ENCODE results near the gene CLK4.

The CLK4 gene

DNA sequence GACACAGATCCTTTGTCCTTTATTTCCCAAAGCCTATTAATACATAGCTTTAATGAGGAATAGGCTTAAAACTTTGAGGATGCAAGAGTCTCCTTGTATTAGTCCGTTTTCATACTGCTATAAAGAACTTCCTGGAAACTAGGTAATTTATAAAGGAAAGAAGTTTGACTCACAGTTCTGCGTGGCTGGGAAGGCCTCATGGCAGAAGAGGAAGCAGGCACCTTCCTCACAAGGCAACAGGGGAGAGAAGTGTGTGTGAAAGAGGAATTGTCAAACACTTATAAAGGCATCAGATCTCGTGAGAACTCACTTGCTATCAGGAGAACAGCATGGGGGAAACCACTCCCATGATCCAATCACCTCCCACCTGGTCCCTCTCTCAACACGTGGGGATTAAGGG is 5.4 kb upstream of the CLK4 start:
- DNase-seq, result no peak

DNA sequence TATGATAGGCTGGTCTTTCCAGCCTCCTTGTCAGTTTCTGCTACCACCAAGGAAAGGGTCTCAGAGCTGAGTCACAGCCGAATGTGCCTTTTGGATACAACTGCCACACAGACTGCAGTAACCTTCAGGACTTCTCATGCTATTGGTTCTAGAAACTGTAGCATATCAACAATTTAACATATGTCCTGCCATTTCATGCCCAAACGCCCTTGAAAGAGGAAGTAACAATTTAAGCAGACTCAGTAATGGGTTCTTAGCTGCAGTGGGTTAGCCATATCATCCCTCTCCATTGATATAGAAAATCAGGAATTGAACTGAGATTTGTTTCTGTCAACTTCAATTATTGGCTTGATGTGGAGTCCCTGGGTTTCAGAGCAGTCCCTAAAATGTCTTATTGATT is 4.1 kb upstream of the CLK4 start:
- no peak for DNase-seq

DNA sequence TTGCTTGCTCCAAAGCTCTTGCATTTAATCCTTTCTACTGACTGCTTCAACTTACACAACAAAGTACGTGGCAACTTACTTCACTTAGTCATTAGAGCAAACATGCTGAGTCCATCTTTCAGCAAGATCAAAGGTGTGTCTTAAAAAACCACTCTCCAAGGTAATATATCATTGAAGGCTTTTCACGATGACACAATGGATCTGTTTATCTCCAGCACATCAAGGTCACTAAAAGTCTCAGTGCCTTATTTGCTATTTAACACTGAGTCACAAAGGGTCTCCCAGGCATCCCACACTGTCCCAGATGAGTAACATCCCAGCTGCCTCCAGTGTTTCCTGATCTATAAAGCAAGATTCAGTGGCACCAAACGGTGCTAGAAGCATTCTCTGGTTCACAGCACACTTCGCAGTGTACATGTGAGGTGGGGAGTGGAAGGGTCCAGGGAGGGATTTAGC is 3.7 kb upstream of the CLK4 start:
- no peak for DNase-seq

DNA sequence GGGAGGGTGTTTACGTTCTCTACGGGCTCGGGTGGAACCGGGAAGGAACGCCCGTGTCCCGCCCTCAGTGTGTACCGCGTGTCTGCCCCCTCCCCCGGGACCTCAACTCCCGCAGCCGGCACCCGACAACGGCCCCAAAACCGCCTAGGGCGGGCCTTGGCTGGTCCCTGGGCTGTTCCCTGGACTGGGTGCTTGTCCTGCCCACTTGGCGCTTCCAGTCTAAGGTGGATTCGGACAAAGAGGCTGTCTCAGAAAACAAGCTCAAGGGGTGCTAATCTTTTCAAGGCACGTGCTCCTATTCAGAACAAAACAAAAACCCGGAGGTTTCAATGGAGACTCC is 379 bp upstream of the CLK4 start:
- DNase-seq, result no peak

DNA sequence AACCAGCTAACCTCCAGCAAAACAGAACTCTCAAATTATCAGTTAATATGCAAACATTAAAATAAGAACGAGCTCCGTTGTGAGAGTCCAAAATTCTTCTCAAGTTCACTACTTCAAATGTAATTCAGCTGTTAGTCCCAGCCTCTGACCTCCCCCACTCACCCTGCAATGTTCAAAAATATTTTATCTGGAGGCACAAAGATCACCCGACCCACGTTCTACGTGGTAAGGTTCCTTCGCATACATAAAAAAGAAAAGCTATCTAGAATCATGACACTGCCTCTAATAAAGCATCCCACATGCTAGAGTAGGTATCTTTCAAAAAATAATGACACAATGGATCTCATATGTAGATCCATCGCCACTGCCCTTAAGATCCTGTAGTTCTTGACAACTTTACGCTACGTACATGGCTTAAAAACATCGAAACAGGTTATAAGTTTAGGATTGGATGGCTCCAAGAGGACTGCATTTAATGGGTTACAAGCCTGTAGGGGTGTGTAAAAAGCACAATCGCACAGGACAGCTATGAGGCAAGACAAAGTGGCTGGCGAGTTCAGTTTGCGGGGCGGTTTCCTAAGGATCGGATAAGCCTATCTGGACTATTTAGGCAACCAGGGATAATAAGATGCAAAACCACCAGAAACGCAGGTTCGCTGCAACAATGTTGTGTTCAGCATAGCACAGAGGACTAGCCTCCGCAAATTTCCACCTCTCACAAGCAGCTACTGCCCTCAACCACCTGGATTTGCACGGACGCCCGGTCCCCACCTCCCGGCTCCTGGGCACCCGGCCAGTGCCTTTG is 969 bp downstream of the CLK4 start:
- peak; percentile 71 for DNase-seq

DNA sequence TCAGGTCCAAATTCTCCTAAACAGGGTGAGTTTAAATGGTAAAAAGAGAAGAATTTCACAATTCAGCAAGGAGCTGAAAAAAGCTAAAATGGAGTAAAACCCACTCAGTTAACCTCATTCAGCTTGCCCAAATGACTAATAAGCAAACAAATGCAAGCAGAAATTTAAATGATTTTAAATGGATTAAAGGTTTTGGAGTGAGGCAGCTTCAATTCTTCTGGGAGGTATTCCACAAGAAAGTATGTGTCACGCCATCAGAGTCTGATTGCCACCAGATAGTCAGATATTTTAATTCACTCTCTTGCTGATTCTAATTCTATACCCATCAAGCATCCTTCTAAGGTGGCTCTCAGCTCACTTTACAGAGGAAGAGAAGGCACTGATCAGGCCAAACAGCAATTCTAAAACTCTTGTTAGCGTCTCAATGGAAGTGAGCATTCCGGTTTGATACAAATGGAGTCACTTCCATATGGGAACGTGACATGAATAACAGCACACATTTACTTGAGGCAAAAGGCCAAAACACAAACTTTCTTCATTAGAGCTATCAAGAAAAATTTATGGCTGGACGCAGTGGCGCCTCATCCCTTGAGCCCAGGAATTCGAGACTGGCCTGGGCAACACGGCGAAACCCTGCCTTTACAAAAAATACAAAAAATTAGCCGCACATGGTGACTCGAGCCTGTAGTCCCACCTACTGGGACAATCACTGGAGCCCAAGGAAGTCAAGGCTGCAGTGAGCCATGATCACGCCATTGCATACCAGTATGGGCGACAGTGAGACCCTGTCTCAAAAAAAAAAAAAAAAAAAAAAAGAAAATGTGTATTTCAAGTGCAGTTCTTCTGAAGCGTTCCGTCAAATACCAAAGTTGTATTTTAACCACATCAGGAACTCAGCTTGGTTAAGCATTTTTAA is 2.0 kb downstream of the CLK4 start:
- no peak for DNase-seq

DNA sequence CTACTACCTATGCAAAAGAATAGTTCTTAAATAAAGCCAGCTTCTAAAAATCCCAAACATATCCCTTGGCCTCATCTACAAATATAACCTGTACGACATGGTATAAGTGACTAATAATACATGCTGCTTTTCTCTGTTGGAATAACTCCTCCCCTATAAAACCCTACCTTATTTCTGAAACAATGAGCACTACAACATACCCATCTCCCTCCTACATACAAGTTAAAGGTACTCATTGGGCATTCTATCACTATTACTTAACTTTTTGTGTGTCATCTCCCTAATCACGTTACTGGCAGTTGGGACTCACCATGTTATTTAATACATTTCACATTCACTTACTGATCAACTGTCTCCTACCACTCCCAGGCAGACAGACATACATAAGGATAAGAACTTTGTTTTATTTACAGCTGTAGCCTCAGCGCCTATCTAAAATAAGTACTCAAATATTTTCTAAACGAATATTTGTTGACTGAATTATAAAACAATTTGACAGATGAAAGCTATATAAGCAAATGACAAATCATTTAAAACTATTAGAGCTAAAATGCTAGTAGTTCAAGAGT is 4.1 kb downstream of the CLK4 start:
- DNase-seq, result no peak

DNA sequence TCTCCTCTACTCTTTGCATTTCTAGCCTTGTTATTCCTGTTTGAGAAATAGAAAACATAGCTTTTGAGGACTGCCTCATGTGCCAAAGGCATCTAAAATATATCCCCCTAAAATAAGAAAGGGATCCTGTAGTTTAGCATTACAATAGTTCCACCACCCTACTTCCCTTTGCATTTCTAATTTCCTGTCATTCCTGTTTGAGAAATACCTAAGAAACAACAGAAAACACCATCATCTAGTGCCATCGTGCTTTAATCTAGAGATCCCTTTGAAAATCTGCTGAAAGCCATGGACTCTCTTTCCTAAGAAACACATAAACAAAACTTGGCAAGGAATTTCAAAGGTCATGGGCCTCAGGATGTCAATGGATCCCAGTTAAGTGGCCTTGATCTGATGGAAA is 7.5 kb downstream of the CLK4 start:
- no peak for DNase-seq

DNA sequence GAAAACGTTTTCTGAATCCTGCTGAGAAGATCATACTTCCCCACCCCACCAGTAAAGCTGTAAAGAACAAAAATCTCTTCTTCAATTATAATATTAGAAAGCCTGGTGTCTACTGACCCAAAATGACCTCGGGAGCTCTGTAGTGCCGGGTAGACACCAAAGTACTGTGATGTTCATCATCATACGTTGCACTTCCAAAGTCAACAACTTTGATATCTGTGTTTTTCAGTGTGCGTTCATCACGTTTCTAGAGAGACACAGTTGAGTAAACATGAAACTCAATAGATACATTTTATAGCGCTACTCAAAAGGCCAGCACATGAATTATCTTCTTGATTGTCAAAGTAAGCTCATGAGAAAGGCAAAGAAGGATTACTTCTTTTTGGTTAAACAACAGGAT is 14.6 kb downstream of the CLK4 start:
- DNase-seq, result no peak

DNA sequence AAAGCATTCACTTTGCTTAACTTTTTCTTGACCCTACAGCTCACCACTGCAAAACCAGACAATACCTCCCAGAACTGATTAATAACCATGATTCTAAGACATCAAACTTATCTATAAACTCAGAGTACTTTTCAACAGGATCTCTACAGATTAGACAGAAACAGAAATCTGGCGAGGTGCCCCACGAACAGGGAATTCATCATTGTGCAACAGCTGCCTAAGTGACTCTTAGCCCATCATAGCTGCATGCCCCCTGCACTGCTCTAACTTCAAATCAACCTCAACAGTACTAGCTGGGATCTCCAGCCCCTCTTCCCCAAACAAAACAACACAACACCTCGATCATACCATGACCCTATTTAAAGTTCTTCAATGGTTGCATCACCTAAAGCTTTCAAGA is 20.6 kb downstream of the CLK4 start:
- no peak for DNase-seq

DNA sequence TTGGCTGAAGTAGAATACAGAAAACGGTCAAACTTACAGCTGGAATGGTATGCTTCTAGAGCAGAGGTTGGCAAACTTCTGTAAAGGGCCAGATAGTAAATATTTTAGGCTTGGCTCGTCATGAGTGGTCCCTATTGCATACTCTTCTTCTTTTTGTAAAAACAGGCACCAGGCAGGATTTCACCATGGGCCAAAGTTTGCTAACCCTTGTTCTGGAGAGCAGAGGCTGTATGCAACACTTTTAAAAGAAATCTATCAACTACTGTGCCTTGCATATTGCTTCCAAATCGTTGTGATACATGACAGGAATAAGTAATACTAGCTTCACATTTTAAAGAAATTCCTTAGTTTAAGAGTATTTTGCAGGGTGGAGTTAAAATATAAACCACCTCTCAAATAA is 21.1 kb downstream of the CLK4 start:
- no peak for DNase-seq

DNA sequence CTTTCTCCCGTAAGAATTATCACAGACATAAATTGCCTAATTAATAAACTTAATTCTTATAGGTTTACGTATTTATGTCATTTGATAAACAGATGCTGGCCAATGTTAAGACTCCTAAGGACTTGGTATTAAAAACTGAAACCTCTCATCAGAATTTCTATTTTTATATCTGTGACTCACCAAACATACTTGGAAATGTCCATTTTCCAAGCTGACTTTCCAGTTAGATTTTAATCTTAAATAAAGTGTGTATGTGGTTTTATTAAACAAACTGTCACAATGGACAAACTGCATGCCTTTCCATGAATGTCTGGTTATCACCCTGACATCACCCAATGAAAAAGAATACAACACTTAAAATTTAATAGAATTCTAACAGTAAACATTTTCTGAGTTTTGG is 24.1 kb downstream of the CLK4 start:
- no peak for DNase-seq

DNA sequence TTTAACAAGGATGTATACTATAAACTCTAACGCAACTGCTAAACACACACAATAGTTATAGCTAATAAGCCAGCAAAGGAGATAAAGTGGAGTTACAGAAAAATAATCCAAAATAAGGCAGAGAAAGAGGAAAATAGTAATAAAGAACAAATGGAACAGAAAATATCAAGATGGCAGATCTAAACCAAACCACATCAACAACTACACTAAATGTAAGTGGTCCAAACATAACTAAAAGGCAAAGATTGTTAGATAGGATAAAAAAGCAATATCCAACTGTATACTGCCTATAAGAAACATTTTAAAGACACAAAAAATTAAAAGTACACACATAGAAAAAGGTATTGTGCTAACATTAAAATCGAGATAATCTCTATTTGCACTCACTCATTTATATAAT is 31.1 kb downstream of the CLK4 start:
- DNase-seq, result no peak

DNA sequence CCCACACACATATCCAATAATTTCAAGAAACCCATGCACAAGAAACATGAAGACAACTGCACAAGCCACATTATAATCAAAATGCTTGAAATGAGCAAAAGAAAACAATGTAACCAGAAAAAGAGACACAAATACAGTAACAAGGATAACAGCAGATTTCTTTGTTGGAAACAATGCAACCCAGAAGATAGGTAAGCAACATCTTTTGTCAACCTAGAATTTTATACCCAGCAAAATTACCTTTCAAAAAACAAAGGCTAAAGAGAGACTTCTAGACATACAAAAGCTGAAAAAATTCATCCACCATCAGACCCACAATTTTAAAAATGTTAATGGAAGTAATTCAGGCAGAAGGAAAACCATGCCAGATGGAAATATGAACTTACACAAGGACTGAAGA is 31.7 kb downstream of the CLK4 start:
- DNase-seq, result no peak

DNA sequence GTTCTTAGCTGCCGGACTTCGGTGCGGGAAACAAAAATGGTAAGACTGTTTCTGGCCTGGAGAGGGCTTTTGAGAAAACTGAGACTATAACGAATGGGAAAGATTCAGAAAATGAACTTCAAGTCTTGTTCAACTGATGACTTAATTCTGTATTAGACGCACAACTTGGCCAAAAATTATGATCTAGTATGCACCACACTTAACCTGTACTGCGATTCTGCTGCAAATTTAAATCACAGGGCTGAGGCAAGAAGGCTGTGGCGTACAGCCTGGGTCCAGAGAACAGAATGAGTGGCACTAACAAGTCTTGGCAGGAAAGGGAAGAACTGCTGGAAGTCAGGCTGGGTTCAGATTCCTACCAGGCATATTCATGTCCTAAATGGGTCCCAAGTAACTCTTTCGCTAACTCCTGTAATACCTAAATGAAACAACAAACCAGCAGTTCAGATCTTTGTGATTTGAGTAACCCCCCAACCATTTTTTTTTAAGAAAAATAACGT is 35.9 kb downstream of the CLK4 start:
- no peak for DNase-seq

DNA sequence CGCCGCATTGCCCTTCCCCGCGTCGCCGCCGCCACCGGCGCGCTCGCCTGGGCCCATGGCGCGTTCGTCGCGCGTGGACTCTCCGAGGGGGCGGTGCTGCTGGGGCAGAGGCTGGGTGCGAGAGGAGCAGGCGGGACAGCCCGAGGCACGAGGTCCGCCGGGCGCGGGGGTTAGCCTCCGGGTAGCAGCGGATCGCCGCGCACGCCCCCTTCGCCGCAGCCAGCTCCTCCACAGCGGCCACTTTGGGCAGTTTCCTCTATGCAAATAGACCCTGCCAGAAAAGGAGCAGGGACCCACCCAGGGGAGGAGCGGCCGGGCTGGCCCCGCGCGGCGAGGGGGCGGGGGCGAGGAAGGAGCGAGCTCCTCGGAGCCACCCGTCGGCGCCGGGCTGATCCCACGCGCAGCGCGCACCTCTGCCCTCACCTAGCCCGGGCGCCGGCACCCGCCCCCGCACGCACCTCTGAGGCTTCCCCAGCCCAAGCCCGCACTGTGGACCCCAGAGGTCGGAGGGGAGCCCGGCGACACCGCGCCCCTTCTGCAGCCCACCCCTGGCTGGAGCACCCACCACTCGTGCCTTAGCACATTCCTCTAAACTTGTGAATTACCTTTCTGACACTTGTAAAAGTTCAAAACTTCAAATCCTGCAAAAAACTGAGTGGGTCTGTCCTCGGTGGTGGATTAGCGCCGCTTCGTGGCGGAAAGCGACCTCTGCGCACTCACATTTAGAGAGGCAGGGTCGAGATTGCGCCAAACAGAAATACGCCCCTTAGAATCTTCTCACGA is 36.5 kb downstream of the CLK4 start, which contains the start of gene COL23A1:
TSS of gene COL23A1 (minus strand) at position 253 of the 783 bp plus-strand sequence.
- DNase-seq, result peak; percentile 76

DNA sequence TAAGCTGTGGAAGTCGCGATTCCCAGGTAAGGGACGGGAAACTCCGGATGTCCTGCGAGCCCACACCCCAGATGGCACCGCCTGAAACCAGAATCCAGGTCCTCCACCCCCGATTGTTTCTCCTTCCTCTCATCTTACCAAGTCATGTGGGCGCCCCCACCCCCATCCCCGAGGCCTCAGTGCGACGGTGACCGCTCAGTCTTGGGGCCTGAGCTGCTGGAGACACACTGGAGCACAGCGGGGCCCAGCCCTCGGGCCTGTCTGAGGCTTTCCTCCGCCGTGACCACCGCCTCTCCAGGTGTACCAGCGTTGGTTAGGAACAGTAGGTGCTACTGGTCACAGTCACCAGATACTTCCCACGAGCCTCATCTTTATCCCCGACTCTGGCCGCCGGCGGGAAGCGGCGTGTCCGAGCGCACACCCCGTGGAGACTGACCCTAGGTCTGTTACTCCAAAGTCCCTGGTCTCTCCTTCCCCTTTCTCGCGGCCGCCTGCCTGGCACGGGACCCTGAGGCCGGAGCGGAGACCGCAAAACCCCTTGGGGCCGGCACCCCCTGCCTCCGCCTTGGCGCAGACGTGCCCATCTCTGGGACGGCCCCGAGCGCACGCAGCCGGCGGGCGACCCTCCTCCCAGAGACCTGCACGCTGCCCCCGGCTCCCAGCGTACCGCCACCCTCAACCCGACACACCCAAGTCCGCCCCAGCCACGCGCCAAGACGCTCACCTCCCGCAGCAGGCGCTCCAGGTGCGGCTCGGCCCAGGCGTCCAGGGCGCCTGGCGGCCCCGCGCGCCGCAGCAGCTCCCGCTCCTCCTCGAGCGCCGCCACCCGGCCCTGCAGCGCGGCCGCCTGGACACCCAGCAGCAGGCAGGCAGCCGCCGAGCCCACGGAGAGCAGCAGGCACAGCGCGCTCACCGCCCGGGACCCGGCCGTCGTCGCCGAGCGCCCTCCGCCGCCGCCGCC is 37.4 kb downstream of the CLK4 start:
- DNase-seq, result peak; percentile 57

DNA sequence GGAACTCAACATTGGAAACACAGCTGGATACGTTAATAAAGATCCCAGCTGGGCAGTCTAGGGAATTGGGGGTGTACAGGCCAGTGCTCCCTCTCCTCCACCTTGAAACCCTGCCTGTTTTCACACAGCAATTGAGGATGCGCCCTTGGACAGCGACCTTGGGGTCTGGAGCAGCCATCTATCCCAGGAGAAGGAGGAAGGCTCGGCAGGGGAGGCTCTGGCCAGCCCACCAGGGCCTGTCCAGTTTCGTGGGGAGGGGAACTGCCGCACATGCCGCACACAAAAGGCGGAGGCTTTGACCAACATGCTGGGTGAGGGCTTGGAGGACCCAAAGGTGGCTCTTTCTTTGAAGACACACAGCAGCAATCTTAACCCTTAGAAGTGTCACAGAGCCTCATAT is 38.1 kb downstream of the CLK4 start:
- no peak for DNase-seq

DNA sequence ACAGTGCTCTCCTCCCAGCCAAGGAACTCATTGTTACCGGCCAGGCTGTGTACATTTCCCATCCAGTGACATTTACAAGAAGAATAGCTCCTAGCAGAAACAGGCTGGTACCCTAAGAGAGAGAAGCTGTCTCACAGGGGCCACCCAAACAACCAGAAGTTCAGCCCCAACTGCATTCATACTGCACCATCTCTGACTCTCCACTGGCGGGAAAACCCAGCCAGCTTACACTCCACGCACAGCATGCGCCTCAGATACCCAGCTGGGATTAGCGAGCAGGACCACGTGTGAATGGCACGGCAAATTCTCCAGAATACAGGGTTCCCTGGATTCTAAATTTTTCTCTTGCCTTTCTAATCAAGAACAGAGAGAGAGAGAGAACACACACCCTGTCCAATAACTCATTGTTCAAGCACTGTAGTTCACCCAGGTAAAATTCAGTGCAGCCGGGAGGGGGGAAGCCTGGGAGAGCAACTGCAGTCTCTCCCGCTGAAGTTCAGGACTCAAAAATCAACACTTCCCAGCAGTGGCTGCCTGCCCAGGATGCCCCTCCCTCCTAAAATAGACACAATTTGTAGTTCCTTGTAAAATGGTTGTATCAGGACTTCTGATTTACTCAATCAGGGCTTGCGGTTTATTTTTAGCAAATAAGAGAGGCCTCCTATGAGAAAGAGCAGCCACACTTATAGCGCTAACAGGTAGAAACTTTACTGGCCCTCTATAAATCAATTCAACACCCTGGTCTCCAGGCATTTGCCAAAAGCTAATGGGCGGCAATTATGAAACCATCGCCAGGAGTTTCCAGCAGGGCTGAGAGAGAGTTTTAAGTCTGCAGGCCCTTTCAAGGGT is 38.9 kb downstream of the CLK4 start:
- DNase-seq, result no peak

DNA sequence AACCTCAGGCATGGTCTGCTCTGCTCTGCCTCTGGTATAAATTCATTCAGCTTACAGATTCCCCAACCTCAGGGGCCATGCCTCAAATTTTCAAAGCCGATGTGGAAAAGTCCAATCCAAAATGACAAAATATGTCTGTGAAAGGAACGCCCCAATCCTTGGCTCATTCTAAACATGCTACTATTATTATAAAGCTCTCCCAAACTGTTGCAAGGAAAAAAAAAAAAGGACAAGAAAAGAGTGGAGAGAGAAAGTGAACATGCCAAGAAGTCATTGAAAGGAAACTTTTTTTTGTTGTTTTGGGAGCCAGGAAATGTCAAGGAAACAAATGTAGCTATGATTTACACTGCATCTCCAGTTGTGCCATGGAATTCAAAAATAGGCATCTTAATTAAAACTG is 40.5 kb downstream of the CLK4 start:
- DNase-seq, result no peak

DNA sequence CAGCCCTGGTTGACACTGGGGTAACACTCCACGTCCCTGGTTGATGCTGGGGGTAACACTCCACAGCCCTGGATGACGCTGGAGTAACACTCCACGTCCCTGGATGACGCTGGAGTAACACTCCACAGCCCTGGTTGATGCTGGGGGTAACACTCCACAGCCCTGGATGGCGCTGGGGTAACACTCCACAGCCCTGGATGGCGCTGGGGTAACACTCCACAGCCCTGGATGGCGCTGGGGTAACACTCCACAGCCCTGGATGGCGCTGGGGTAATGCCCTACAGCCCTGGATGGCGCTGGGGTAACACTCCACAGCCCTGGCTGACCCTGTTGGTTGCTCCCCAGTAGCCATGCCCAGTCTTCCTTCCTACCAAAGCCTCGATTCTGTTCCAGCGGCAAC is 41.4 kb downstream of the CLK4 start:
- DNase-seq, result peak; percentile 37

Measured in hematopoietic multipotent progenitor cell treated with erythropoietin and hydrocortisone succinate and interleukin-3 and kit ligand, for 6 days (in vitro differentiated cells).